HG03066 (cell line): ENCODE results near the gene CD300LD.

Source experiments
- ATAC-seq: cut with Tn5 transposase; IDR thresholded peaks from one replicate; pipeline ENCODE4 v1.9.1; 2021; ENCODE audit warnings: low read depth; ENCODE audit not compliant: unreplicated experiment

The CD300LD gene

DNA sequence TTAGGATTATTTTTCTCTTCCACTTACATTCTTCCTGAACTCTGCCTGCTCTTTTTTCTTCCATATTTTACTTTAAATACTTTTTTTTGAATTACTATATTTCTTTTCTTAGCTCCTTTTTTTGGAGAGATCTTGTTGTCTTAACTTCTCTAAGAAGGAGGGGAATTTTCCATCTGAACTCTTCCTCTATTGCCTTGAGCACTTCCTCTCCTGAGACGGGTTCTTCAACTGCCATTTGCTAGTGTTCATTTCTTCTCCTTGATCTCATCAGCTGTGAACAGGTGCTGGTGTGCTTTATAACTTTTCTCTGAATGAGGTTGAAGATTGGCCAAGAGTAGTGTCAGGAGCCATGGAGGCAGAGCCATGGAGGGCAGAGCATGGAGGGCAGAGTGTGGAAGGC is 15.1 kb upstream of the CD300LD start:
- no peak for ATAC-seq

- ATAC-seq = no peak
Measured at GRCh38 chr17:74606050-74606449, 14.0 kb upstream of the CD300LD start.

DNA sequence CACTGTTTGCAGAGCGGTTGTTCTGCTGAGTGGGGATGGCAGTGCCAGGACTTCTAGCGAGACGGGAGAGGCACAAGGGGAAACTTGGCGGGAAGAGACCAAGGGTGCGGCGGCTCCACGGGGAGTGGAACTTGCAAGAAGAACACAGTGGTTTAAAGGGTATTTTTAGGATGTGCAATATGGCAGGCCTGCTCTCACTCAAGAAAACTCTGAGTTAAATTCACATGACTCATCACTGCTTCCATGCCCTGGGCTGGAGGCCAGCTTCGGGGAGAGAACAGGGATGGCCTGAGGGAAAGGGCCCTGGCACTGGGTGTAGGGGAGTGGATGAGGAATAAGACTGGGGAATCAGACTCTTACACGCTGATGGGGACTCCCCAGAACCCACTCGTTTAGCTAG is 13.3 kb upstream of the CD300LD start:
- no peak for ATAC-seq

DNA sequence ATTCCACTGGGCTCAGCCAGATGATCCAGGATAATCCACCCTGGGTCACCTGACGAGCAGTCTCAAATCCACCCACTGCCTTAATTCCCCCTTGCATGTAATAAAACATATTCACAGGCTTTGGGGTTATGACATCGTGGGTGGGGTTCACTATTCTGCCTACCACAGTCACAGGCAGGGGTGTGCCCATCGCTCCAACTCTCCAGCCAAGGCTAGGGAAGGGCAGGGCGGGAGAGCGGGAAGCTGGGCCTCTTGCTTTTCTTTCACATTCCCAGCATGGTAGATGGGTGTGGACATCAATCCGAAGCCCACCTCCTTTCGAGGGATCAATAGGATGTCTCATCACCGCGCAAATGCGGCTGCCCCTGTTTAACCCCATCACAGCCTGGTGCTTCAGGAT is 12.7 kb upstream of the CD300LD start:
- no peak for ATAC-seq

- no peak for ATAC-seq
Measured at GRCh38 chr17:74604200-74604599, 12.1 kb upstream of the CD300LD start.

DNA sequence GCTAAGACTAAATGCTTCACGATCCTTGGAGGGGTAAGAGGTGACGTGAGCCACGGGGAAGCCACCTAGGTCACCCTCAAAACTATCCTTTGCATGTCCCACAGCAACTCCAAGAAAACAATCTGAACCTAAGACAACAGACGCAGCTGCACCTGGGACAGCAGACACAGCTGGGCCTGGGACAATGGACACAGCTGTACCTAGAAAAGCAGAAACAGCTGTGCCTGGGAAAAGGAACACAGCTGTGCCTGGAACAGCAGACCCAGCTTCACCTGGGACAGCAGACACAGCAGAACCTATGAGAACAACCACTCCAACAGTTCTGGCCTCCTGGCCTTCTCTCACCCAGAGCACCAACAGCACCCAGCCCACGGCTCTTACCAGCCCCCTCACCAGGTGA is 11.7 kb upstream of the CD300LD start:
- ATAC-seq = no peak

GRCh38 chr17:74603037-74603635 is 11.1 kb upstream of the CD300LD start:
- ATAC-seq = no peak

- no peak for ATAC-seq
Measured at GRCh38 chr17:74601944-74602572, 10.0 kb upstream of the CD300LD start.

DNA sequence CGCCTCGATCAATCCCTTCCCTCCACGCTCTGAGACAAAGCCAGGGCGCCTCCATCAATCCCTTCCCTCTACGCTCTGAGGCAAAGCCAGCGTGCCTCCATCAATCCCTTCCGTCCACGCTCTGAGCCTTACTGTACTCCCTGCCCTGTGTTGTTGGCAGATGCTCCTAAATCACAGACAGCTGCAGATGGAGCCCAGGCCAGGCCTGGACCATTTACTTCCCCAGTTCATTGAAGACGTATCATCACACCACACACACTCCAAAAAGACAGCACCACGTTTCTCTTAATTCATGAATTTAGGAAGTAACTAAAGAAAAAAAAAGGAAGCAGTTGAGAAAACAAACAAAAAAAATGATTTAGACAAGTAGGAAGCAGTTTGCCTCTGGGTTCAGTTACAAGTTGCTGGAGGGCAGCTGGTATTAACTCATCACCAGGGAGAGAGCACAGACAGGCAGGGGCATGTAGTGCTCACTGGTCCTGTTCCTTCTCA is 7.4 kb upstream of the CD300LD start:
- no peak for ATAC-seq

DNA sequence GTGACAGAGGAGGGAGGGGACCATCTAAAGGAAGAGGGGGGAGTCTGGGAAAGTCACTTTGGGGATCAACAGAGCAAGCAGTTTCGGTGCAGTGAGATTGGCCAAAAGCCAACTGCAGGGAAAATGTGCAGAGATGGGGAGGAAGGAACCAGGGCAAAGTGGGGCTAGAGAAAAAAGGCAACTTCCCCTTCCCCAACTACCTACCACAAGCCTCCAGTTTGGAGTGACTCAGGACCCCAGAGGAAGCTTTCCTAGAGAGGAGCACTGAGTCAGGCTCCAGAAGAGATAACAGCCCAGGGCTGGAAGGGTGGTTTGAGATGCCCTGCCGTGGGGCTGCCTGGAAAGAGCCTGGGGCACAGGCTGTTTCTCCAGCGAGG is 6.9 kb upstream of the CD300LD start:
- ATAC-seq = no peak

GRCh38 chr17:74598346-74599022 is 6.4 kb upstream of the CD300LD start:
- no peak for ATAC-seq

GRCh38 chr17:74597069-74597790 is 5.1 kb upstream of the CD300LD start:
- no peak for ATAC-seq

DNA sequence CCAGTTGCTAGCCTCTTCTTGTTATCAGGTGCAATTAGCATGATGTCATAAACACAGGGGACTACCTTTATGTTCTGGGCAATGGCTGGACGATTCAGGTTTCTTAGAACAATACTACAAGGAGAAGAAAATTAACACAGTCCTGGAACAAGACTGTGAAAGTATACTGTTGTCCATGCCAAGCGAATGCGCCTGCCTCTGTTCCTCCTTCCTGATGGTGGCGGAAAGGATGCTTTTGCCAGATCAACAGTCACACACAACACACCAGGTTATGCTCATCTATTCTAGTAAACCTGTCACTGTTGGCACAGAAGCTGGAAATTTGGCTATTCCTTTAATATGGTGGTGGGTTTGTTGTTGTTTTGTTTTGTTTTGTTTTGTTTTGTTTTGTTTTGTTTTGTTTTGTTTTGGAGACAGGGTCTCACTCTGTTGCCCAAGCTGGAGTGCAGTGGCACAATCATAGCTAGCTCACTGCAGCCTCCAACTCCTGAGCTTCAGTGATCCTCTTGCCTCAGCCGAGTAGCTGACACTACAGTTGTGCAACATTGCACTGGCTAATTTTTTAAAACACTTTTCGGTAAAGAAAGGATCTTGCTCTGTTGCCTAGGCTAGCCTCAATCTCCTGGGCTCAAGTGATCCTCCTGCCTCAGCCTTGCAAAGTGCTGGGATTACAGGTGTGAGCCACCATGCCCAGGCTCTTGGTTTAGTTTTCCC is 3.1 kb upstream of the CD300LD start:
- ATAC-seq = no peak

GRCh38 chr17:74591503-74591902 is 580 bp downstream of the CD300LD start:
- ATAC-seq = no peak

GRCh38 chr17:74585711-74586110 is 6.4 kb downstream of the CD300LD start:
- ATAC-seq = no peak

GRCh38 chr17:74584292-74585060 is 7.6 kb downstream of the CD300LD start:
- ATAC-seq = no peak

GRCh38 chr17:74582633-74583032 is 9.4 kb downstream of the CD300LD start:
- ATAC-seq = no peak

DNA sequence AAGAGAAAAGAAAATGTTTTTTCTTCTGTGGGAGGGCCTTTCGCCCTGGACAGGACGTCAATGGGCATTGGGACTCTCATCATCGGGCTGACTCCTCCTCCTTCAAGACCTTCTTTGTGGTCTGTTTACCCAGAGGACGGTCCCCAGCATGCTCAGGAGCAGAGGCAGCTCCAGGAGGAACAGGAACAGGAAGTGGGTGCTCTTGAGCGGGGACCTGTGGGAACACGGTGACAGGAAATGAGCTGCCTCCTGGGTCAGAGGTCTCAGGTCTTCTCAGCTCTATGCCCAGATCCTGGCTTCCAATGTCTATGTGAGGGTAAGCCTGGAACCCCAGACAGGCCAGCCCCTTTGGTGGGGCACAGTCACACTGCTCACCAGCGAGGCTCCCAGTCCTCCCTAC is 12.2 kb downstream of the CD300LD start:
- no peak for ATAC-seq

GRCh38 chr17:74578979-74579378 is 13.1 kb downstream of the CD300LD start:
- ATAC-seq = no peak
